Right ventricle myocardium superior (tissue), 1 donor: ENCODE results near the gene PPP6R2. TPM values are rescaled to one million over a fixed set of nuclear protein-coding genes. Genes with fewer than 3 reads are reported as not detected.
"Not testable (repeated sequence)": the region's sequence is repeated elsewhere in the genome, so short reads cannot be mapped to it uniquely, and the experiment has no call there.

Experiments
- ATAC-seq: fragments of 200-7000 bp; cut with Tn5 transposase; one replicate; pipeline ENCODE4 v1.9.1; 2020; ENCODE audit warnings: mild to moderate bottlenecking; ENCODE audit not compliant: poor library complexity
- DNase-seq: peaks from one replicate; pipeline ENCODE4 v3.0.0-alpha.2; 2020
- intact Hi-C: fragments of 100-400 bp; cut with DNase I; formaldehyde crosslinking; loops from one replicate; pipeline ENCODE4 v1.11.2; 2022
- total RNA-seq: library from RNA; stranded (reverse); fragmentation: NEBNext Ultra II Directional; extraction: Animal tissue kit (Norgen Biotek cat#: 25700); gene quantifications from one replicate; pipeline ENCODE4 v1.2.1, GENCODE V29; 2021
- donor health status: DM: no; HTN: yes; CAD: no; lungs with severe emphysema.

The PPP6R2 gene
- total RNA-seq, 1 donor from 2014 or later: 40.4 TPM

GRCh38 chr22:50314455-50315288 is 28.5 kb upstream of the PPP6R2 start:
- ATAC-seq (peak; percentile 60), DNase-seq (peak; percentile 81)
- intact Hi-C loops: no loop called here

GRCh38 chr22:50315289-50316113 is 27.6 kb upstream of the PPP6R2 start:
- intact Hi-C loops: no loop called here
- DNase-seq: no peak

GRCh38 chr22:50316114-50317065 is 26.7 kb upstream of the PPP6R2 start:
- DNase-seq (no peak), ATAC-seq (no peak)
- intact Hi-C loops: no loop called here

More at GRCh38 chr22:50315289-50316113, 27.6 kb upstream of the PPP6R2 start:
- no peak for ATAC-seq

GRCh38 chr22:50317178-50317577 is 25.9 kb upstream of the PPP6R2 start:
- ATAC-seq: no peak
- intact Hi-C loops: no loop called here
- DNase-seq: no peak

GRCh38 chr22:50317674-50318073 is 25.5 kb upstream of the PPP6R2 start:
- ATAC-seq (no peak), DNase-seq (no peak)
- intact Hi-C loops: no loop called here

- ATAC-seq (no peak), DNase-seq (no peak)
- intact Hi-C loops: no loop called here
These were observed 24.8 kb upstream of the PPP6R2 start for GRCh38 chr22:50318356-50318697.

GRCh38 chr22:50318698-50319411 is 24.3 kb upstream of the PPP6R2 start:
- DNase-seq: no peak
- ATAC-seq: no peak
- intact Hi-C loops: no loop called here

- ATAC-seq (no peak), DNase-seq (no peak)
- intact Hi-C loops: no loop called here
These were observed 23.6 kb upstream of the PPP6R2 start for GRCh38 chr22:50319503-50319951.

GRCh38 chr22:50320116-50320515 is 23.0 kb upstream of the PPP6R2 start:
- ATAC-seq: no peak
- intact Hi-C loops: no loop called here
- no peak for DNase-seq

- intact Hi-C loops: no loop called here
- ATAC-seq (no peak), DNase-seq (no peak)
These were observed 22.3 kb upstream of the PPP6R2 start for GRCh38 chr22:50320671-50321325.

- intact Hi-C loops, DNase-seq, ATAC-seq: not testable (repeated sequence)
These were observed 20.6 kb upstream of the PPP6R2 start for GRCh38 chr22:50322382-50323104.

GRCh38 chr22:50323900-50324299 is 19.2 kb upstream of the PPP6R2 start:
- no peak for DNase-seq
- no peak for ATAC-seq
- intact Hi-C loops: no loop called here

- DNase-seq (no peak), ATAC-seq (no peak)
- intact Hi-C loops: loop anchor here (5.0 kb wide), 2 partner anchors 48 to 73 kb away; partner anchors contain the start of gene HDAC10
These were observed 17.5 kb upstream of the PPP6R2 start for GRCh38 chr22:50325444-50326224.

- no peak for DNase-seq
- intact Hi-C loops: loop anchor here (5.0 kb wide), 2 partner anchors 49 to 74 kb away; partner anchors contain the start of gene HDAC10
- ATAC-seq: peak; percentile 28
These were observed 16.7 kb upstream of the PPP6R2 start for GRCh38 chr22:50326225-50326955.

GRCh38 chr22:50326956-50327710 is 16.0 kb upstream of the PPP6R2 start, which contains the start of gene DENND6B:
Gene DENND6B, minus strand, starts transcription at chr22:50327012. Its CDS starts 24 bp downstream, at chr22:50326988.
- DNase-seq (peak; percentile 92), ATAC-seq (peak; percentile 98)
- intact Hi-C loops: loop anchor here (5.0 kb wide), 2 partner anchors 50 to 75 kb away; partner anchors contain the start of gene HDAC10
